NOMO-1 treated with dmso at 0.1 percent for 144 hours (cell line): ENCODE measurements around the gene CDC37.
"Not testable (repeated sequence)": the region's sequence is repeated elsewhere in the genome, so short reads cannot be mapped to it uniquely, and the experiment has no call there.

Experiments
- DNase-seq: peaks from one replicate; lab custom pipeline; 2025; ENCODE audit not compliant: unreplicated experiment; lab: John Stamatoyannopoulos, UW

Gene CDC37

GRCh38 chr19:10395917-10396316 is 7.4 kb downstream of the CDC37 start:
- DNase-seq, result no peak

GRCh38 chr19:10395436-10395835 is 7.9 kb downstream of the CDC37 start:
- no peak for DNase-seq

GRCh38 chr19:10395003-10395402 is 8.3 kb downstream of the CDC37 start:
- DNase-seq, result no peak

GRCh38 chr19:10393137-10393536 is 10.2 kb downstream of the CDC37 start:
- no peak for DNase-seq

- DNase-seq, result no peak
Observed at GRCh38 chr19:10392120-10392519, 11.2 kb downstream of the CDC37 start.

GRCh38 chr19:10390652-10391286 is 12.6 kb downstream of the CDC37 start:
- no peak for DNase-seq

- no peak for DNase-seq
Observed at GRCh38 chr19:10389863-10390262, 13.5 kb downstream of the CDC37 start.

GRCh38 chr19:10388957-10389356 is 14.4 kb downstream of the CDC37 start:
- DNase-seq, result no peak

GRCh38 chr19:10384580-10384979 is 18.8 kb downstream of the CDC37 start:
- DNase-seq, result no peak

- DNase-seq, result not testable (repeated sequence)
Observed at GRCh38 chr19:10383223-10383499, 20.2 kb downstream of the CDC37 start.

- DNase-seq, result peak; percentile 97
Observed at GRCh38 chr19:10380313-10381102, 22.8 kb downstream of the CDC37 start, which contains the start of gene TYK2. Gene TYK2 (minus strand): TSS chr19:10380572. CDS start chr19:10378406, 2,166 bp downstream.

GRCh38 chr19:10379880-10380312 is 23.4 kb downstream of the CDC37 start:
- DNase-seq, result no peak

GRCh38 chr19:10378124-10378523 is 25.2 kb downstream of the CDC37 start:
- no peak for DNase-seq

- DNase-seq, result not testable (repeated sequence)
Observed at GRCh38 chr19:10377140-10377640, 26.2 kb downstream of the CDC37 start.

- DNase-seq, result no peak
Observed at GRCh38 chr19:10374931-10375330, 28.4 kb downstream of the CDC37 start.

- DNase-seq, result peak; percentile 79
Observed at GRCh38 chr19:10372690-10373089, 30.7 kb downstream of the CDC37 start.

GRCh38 chr19:10368101-10368803 is 35.1 kb downstream of the CDC37 start:
- no peak for DNase-seq

- DNase-seq, result not testable (repeated sequence)
Observed at GRCh38 chr19:10366950-10367512, 36.3 kb downstream of the CDC37 start.

GRCh38 chr19:10365518-10365917 is 37.8 kb downstream of the CDC37 start:
- no peak for DNase-seq

- DNase-seq, result no peak
Observed at GRCh38 chr19:10364644-10365043, 38.7 kb downstream of the CDC37 start.

GRCh38 chr19:10363789-10364281 is 39.5 kb downstream of the CDC37 start:
- no peak for DNase-seq
